H1 (cell line): ENCODE data around the gene MMP28. TPM values are rescaled to one million over a fixed set of nuclear protein-coding genes. Genes with fewer than 3 reads are reported as not detected.

Experiments
- BRCA1 ChIP-seq: IDR thresholded peaks from 2 replicates; pipeline ENCODE4 v1.6.1; 2012; ENCODE audit warnings: low read depth, low read length, improper control_type of control experiment
- CHD7 ChIP-seq: fragments of 300-600 bp; sonication (generic); IDR thresholded peaks from 2 replicates; pipeline ENCODE4 v1.7.1; 2012; ENCODE audit warnings: low read length, moderate library complexity, mild to moderate bottlenecking, inconsistent platforms; ENCODE audit not compliant: insufficient replicate concordance
- CREB1 ChIP-seq: IDR thresholded peaks from 2 replicates; pipeline ENCODE4 v1.6.1; 2012; ENCODE audit warnings: inconsistent platforms
- KDM1A ChIP-seq: fragments of 200-600, 300-600 bp; sonication (generic); IDR thresholded peaks from 2 replicates; pipeline ENCODE4 v1.7.1; 2016; ENCODE audit warnings: mild to moderate bottlenecking, low read length, borderline replicate concordance
- MAFK ChIP-seq: IDR thresholded peaks from 2 replicates; pipeline ENCODE4 v1.6.1; 2012; ENCODE audit warnings: low read depth, mild to moderate bottlenecking, improper control_type of control experiment, low read length
- PHF8 ChIP-seq: fragments of 200-600 bp; sonication (generic); conservative IDR thresholded peaks from 2 replicates; pipeline ENCODE4 v1.7.1; 2012; ENCODE audit warnings: low read depth, mild to moderate bottlenecking, inconsistent platforms, low read length, moderate library complexity
- POLR2A ChIP-seq, 2 experiments: IDR thresholded peaks; 1 replicate in 1 of 2; 2 replicates in 1 of 2; pipeline ENCODE4 v1.6.1; 2011; ENCODE audit warnings: low read depth in 2 of 2, low read length in 2 of 2, mild to moderate bottlenecking in 2 of 2; ENCODE audit errors: control extremely low read depth in 1 of 2
- POU5F1 ChIP-seq: IDR thresholded peaks from 2 replicates; pipeline ENCODE4 v1.6.1; 2011; ENCODE audit warnings: low read depth, mild to moderate bottlenecking, low read length, moderate library complexity
- SIRT6 ChIP-seq: IDR thresholded peaks from one replicate; pipeline ENCODE4 v1.7.1; 2012; ENCODE audit warnings: low read length, inconsistent platforms
- SUZ12 ChIP-seq: fragments of 200-600 bp; sonication (generic); IDR thresholded peaks from 2 replicates; pipeline ENCODE4 v1.6.1; 2012; ENCODE audit warnings: mild to moderate bottlenecking, inconsistent platforms, low read length, moderate library complexity, mixed read lengths
- TAF7 ChIP-seq: optimal IDR thresholded peaks from 2 replicates; pipeline ENCODE3; 2011; ENCODE audit warnings: low read depth, mild to moderate bottlenecking, inconsistent platforms, low read length, moderate library complexity, borderline replicate concordance
- TCF12 ChIP-seq: IDR thresholded peaks from 2 replicates; pipeline ENCODE4 v1.6.1; 2011; ENCODE audit warnings: low read depth, mild to moderate bottlenecking, low read length
- TEAD4 ChIP-seq: IDR thresholded peaks from 2 replicates; pipeline ENCODE4 v1.6.1; 2012; ENCODE audit warnings: low read depth, low read length, inconsistent platforms, mixed read lengths
- polyA plus RNA-seq, 7 experiments: library from polyadenylated mRNA; depleted of rRNA in 3 of 7; stranded (reverse) in 5 of 7; unstranded in 2 of 7; fragments of >200 nt in 5 of 7; fragments of 200-250 nt in 2 of 7; gene quantifications; 1 replicate in 5 of 7; 2 replicates in 1 of 7; 4 replicates in 1 of 7; pipeline versions ENCODE4 v1.2.1 to v1.2.3, GENCODE V29; 2011 to 2013; ENCODE audit warnings: missing spikeins in 2 of 7, mixed read lengths in 2 of 7
- total RNA-seq: library from RNA; stranded (reverse); fragmentation: NEBNext Ultra II Directional; extraction: Animal tissue kit (Norgen Biotek cat#: 25700); gene quantifications from 2 replicates; pipeline ENCODE4 v1.2.1, GENCODE V29; 2021

MMP28 gene
- total and polyA plus RNA-seq, 2 of the 8 experiments (the other 6 are each of a cell fraction or from before 2014, with no cell fraction given), result not detected

GRCh38 chr17:35725058-35725457, 70.4 kb downstream of the MMP28 start (continued):
- TF ChIP-seq CHD7 (no peak), PHF8 (no peak), TCF12 (no peak), MAFK (no peak), TEAD4 (no peak), BRCA1 (no peak), POU5F1 (no peak), CREB1 (no peak), TAF7 (no peak), SIRT6 (no peak), KDM1A (no peak), SUZ12 (no peak), POLR2A (IDR thresholded peaks at IDR 0.05; ENCODE audit: control extremely low read depth in 1 of 2, low read depth in 2 of 2, low read length in 2 of 2) (no peak)
